K562 (cell line): Measurements from ENCODE around the gene EIPR1.

ENCODE experiments used
- BRCA1 ChIP-seq, 2 experiments: fragments of 450-650 bp in 1 of 2; sonication (generic) in 1 of 2; formaldehyde crosslinking in 1 of 2; IDR thresholded peaks; 2 replicates each; pipeline versions ENCODE4 v1.5.0 to v1.6.1; 2017 to 2020; ENCODE audit warnings: mild to moderate bottlenecking in 1 of 2, missing genetic modification reagents in 1 of 2
- CTCF ChIP-seq, 3 experiments: IDR thresholded peaks in 2 of 3; conservative IDR thresholded peaks in 1 of 3; 2 replicates each; pipeline ENCODE4 v1.5.1; 2011 to 2012; ENCODE audit warnings: low read length in 3 of 3, mild to moderate bottlenecking in 3 of 3, control low read depth in 2 of 3, improper control_type of control experiment in 1 of 3, inconsistent platforms in 1 of 3, low read depth in 1 of 3, mixed read lengths in 1 of 3, moderate library complexity in 1 of 3; ENCODE audit not compliant: insufficient read depth in 2 of 3
- HNRNPH1 ChIP-seq: fragments of 200-400 bp; formaldehyde crosslinking; optimal IDR thresholded peaks from 2 replicates; pipeline ENCODE3; 2017; ENCODE audit warnings: low read depth, mild to moderate bottlenecking, low read length, moderate library complexity
- MLLT1 ChIP-seq, 2 experiments: fragments of 450-650 bp; IDR thresholded peaks; 2 replicates each; pipeline ENCODE4 v1.6.1; 2016
- POLR2A ChIP-seq: fragments of 450-650 bp; conservative IDR thresholded peaks from 2 replicates; pipeline ENCODE4 v1.6.1; 2016
- POLR3A ChIP-seq: IDR thresholded peaks from 2 replicates; pipeline ENCODE4 v1.6.1; 2011; ENCODE audit warnings: borderline replicate concordance, mild to moderate bottlenecking, moderate library complexity; ENCODE audit not compliant: insufficient read length, insufficient read depth; ENCODE audit errors: extremely low read depth
- POLR3G ChIP-seq: IDR thresholded peaks from 2 replicates; pipeline ENCODE4 v1.6.1; 2011; ENCODE audit not compliant: insufficient read length, insufficient replicate concordance; ENCODE audit errors: extremely low read depth
- RAD21 ChIP-seq, 2 experiments: fragments of 250-450 bp in 1 of 2; fragments of 450-650 bp in 1 of 2; sonication (Bioruptor Pico) in 1 of 2; formaldehyde crosslinking in 1 of 2; IDR thresholded peaks in 1 of 2; conservative IDR thresholded peaks in 1 of 2; 2 replicates each; pipeline versions ENCODE4 v1.4.0 to v1.8.0; 2020 to 2022; ENCODE audit warnings: mild to moderate bottlenecking in 2 of 2, moderate library complexity in 1 of 2
- TCF15 ChIP-seq: fragments of 250-450 bp; sonication (Bioruptor Pico); IDR thresholded peaks from 2 replicates; pipeline ENCODE4 v1.8.0; 2022; ENCODE audit warnings: moderate library complexity, mild to moderate bottlenecking, inconsistent platforms
- ZBTB2 ChIP-seq: fragments of 450-650 bp; IDR thresholded peaks from 2 replicates; pipeline ENCODE4 v1.6.1; 2016; ENCODE audit warnings: antibody characterized with exemption
- ZFP36 ChIP-seq: fragments of 150-350 bp; IDR thresholded peaks from 2 replicates; pipeline ENCODE4 v1.6.1; 2018; ENCODE audit warnings: low read length, low read depth; ENCODE audit not compliant: partially characterized antibody

GRCh38 chr2:3204031-3204821, 173.4 kb downstream of the EIPR1 start:
- no peak for TF ChIP-seq POLR3G
- no peak for TF ChIP-seq POLR3A
- TF ChIP-seq MLLT1 (IDR thresholded peaks at IDR 0.05): no peak
- no peak for TF ChIP-seq CTCF (IDR thresholded peaks at IDR 0.05 in 2 of 3, conservative IDR thresholded peaks at IDR 0.05 in 1 of 3; ENCODE audit: insufficient read depth in 2 of 3, low read depth in 1 of 3, low read length in 3 of 3)
- TF ChIP-seq POLR2A: no peak
- no peak for TF ChIP-seq BRCA1 (IDR thresholded peaks at IDR 0.05)
- no peak for TF ChIP-seq BRCA1 (CRISPR knock-in tag; IDR thresholded peaks at IDR 0.05)
- TF ChIP-seq ZFP36: no peak
- no peak for TF ChIP-seq HNRNPH1
- TF ChIP-seq RAD21 (CRISPR knock-in tag; conservative IDR thresholded peaks at IDR 0.05 in 1 of 2, IDR thresholded peaks at IDR 0.05 in 1 of 2): no peak
- TF ChIP-seq TCF15 (CRISPR knock-in tag): no peak
- TF ChIP-seq ZBTB2: no peak
